ENCODE results near the gene MYOC.
"Not testable (repeated sequence)": the region's sequence is repeated elsewhere in the genome, so short reads cannot be mapped to it uniquely, and the experiment has no call there.

DNA sequence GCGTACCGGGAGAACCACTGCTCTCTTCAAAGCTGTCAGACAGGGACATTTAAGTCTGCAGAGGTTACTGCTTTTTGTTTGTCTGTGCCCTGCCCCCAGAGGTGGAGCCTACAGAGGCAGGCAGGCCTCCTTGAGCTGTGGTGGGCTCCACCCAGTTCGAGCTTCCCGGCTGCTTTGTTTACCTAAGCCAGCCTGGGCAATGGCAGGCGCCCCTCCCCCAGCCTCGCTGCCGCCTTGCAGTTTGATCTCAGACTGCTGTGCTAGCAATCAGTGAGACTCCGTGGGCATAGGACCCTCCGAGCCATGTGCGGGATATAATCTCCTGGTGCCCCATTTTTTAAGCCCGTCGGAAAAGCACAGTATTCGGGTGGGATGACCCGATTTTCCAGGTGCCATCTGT, 43.3 kb upstream of the MYOC start:
- TF ChIP-seq, protein P1, sequence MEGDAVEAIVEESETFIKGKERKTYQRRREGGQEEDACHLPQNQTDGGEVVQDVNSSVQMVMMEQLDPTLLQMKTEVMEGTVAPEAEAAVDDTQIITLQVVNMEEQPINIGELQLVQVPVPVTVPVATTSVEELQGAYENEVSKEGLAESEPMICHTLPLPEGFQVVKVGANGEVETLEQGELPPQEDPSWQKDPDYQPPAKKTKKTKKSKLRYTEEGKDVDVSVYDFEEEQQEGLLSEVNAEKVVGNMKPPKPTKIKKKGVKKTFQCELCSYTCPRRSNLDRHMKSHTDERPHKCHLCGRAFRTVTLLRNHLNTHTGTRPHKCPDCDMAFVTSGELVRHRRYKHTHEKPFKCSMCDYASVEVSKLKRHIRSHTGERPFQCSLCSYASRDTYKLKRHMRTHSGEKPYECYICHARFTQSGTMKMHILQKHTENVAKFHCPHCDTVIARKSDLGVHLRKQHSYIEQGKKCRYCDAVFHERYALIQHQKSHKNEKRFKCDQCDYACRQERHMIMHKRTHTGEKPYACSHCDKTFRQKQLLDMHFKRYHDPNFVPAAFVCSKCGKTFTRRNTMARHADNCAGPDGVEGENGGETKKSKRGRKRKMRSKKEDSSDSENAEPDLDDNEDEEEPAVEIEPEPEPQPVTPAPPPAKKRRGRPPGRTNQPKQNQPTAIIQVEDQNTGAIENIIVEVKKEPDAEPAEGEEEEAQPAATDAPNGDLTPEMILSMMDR (IDR thresholded peaks at IDR 0.05; ENCODE audit: insufficient read depth, low read depth, low read length), result not testable (repeated sequence)
- not testable (repeated sequence) for TF ChIP-seq EZH2 (IDR thresholded peaks at IDR 0.05; ENCODE audit: insufficient read depth, low read length)

Data from astrocyte (in vitro differentiated cells and primary cell).